ENCODE measurements around the gene TNS1.
"Not testable (repeated sequence)": the region's sequence is repeated elsewhere in the genome, so short reads cannot be mapped to it uniquely, and the experiment has no call there.

TNS1 gene

DNA sequence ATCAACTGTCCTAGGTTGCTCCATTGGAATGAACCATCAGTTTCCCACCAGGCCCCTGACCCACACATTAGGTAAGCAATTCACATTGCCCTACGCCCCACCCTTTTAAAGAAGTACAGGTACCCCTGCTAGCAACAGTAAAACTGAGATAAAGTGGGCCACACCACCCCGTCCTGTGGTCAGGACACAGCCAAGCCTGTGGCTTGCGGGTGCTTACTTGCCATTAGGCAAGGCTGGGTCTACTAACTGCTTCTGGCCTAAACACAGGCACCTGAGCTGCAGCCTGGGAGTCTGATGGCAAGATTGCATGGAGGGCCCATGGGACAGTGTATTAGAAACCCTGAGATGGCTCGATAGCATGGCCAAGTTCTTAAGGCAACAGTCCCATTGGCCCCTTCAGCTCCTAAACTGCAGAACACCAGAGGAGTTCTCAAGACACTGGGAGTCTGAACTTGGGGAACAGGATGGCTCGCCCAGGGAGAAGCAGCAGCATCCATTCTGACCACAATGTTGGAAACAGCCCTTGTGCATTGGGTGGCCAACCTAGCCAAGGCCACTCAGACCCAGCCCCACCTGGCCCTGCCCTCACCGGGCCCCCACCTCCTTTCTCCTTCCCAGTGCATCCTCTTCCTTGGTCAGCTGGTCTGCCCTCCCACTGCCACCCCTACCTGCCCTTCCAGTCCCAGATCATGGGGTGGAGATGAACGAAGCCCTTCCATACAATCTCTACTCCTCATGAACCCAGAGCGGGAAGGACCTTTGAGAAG, 177.1 kb downstream of the TNS1 start:
- DNase-seq = no peak

GRCh38 chr2:217824223-217824622, 178.6 kb downstream of the TNS1 start:
- no peak for DNase-seq

- DNase-seq = no peak
Measured at GRCh38 chr2:217823626-217824025, 179.2 kb downstream of the TNS1 start.

DNA sequence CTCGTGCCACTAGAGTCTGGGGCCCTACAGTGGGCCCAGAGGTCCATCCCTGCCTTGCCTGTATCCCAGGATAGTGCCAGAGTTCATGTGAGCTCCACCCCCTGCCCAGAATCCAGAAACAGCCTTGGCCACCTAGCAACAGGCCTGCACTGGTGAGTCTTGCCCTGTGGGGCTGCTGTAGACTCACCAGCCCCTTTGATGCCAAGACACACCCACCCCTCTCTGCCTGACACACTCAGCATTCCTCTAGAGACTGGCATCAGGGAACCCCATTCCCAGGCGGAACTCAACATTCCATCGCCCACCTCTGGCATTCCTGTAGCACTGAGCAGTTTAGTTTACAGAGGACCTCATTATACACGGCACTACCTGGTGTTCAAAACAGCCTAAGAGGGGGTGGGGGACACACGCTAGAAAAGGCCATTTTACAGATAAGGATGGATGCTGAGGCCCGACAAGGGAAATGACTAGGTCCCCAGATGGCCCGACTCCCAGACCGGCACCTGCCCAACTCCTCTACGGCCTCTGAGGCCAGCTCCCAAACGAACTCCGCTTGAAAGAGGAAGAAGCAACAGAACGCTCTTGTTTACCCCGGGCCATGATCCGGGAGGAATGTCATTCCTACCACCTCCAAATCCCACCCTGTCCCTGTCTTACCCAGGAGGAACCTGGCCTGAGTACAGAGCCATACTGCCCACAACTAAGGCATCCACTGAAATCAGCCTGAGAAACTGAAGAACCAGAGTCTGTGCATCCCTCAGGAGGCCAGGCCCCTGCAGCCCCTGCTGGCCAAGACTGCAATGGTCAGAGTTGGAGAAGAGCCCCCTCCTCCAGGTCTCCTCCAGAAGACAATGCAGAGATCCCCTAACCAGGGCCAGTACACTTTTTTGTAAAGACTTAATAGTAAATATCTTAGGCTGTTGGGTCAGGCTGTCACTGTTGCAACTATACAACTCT, 180.2 kb downstream of the TNS1 start:
- DNase-seq = no peak

GRCh38 chr2:217821536-217822147, 181.2 kb downstream of the TNS1 start:
- DNase-seq = no peak

- DNase-seq = no peak
Measured at GRCh38 chr2:217820904-217821303, 181.9 kb downstream of the TNS1 start.

DNA sequence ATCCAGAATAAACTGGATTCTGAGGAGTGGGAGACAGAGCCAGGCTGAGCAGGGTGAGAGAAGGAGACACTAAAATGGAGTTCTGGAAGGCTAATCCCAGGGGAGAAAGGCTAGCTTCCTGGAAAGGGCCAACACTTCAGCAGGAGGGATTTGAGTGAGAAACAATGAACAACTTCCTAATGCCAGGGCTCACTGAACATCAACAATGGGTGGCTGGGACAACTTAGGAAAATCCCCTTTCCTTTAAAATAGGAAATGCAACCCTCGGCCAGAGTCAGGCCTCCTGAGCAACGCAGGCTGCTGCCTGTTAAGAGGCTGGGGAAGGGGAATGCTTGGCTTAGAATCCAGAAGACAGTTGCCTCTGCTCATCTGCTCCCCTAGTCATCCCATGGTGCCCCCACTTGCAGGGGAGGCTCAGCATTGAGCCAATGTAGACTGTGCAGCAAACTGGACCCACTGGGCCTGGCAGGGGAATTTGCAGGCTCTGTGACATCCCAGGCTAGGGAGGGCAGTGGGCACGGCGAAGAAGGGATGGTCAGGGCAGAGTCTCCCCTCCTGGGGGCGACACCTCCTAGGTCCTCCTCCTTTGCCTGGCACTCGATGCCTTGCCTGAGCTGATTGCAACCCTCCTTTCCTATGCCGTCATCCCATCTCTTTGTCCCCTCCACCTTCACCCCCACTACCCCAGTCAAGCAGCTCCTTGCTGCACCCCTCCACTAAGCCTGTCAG, 182.5 kb downstream of the TNS1 start:
- no peak for DNase-seq

DNA sequence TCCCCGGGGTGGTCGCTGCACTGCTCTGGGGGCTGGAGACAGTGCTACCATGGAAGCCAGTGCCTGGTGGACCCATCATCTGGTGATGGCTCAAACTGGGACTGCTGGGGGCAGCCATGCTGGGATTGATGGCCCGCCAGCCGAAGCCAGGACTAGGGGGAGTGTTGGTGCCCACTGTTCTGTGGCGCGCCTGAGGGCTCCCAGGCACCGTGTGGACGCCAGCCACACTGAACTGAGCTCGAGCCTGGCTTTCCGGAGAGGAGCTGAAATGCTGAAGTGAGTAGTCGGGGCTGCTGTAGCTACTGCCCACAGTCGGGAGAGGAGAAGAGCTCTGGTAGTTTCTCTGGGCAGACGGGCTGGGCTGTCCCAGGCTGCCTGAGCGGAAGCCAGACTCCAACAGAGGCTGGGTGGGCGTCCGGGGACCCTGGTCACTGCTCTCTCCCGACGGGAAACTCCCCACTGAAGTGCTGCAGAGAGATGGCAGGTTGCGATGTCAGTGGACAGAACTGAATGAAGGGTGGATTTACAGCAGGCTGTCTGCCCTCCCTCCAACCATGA, 184.4 kb downstream of the TNS1 start:
- no peak for DNase-seq

DNA sequence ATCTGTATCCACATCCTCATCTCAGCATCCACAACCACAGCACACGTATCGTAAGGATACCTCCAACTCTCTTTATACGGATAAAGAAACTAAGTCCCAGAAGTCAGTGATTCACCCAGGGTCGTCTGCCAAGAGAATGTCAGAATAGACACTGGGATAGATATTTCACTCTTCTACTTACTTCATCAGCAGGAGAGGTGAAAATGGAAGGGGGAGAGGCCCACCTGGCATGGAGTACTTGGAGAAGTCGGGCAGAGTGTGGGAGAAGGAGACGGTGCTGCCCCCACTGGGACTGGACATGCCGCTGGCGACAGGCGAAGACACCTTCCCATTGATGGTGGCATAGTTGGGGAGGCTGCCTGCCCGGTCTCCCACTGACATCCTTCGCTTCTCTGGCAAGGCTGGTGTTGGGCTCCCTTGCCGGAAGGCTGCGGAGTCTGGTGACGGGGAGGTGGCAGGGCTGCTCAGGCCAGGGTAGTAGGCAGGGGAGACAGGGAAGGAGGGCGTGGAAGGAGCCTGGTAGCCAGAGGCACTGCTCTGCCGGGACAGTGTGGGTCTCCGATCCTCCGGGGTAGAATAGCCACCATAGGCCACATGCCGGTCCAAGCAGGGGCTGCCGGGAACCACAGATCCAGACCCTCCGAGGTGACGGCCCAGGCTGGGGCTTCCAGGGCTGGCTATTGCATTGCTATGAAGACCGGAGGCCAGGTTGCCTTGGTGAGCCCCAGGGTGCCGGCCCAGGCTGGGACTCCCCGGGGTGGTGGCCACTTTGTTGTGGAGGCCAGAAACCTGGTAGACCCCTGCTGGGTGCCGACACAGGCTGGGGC, 185.1 kb downstream of the TNS1 start:
- DNase-seq = no peak

GRCh38 chr2:217816396-217816869, 186.4 kb downstream of the TNS1 start:
- no peak for DNase-seq

DNA sequence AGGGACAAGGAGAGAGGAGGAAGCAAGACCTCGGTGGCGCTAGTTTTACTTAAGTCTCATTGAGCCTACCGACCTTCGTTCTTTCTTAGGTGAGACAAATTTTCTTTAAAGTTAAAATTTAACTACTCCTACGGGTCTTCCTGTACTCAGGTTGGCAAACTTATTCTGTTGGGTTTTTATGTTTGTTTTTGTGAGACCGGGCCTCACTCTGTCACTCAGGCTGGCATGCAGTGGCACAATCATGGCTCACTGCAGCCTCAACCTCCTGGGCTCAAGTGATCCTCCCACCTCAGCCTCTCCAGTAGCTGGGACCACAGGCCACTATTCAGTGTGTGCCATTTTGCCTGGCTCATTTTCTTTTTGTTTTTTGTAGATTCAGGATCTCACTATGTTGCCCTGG, 189.0 kb downstream of the TNS1 start:
- no peak for DNase-seq

DNA sequence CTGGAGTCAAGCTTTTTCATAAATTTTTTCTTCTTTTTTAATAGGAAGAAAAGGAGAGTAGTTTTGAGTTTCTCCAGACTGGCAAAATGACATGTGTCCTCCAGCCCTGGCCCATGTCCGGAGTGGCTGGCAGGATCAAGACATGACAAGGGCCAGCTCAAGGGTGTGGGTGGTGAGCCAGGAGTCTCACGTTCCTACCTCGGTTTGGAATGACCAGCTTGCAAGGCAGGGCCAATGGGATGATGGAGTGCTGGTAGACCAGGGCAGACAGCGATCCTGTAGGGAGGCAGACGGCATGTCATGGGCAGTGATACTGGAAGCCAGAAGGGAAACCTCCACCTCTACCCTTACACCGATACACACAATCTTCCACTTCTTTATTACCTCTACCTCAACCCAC, 190.6 kb downstream of the TNS1 start:
- DNase-seq = no peak

- DNase-seq = no peak
Measured at GRCh38 chr2:217810260-217810659, 192.5 kb downstream of the TNS1 start.

DNA sequence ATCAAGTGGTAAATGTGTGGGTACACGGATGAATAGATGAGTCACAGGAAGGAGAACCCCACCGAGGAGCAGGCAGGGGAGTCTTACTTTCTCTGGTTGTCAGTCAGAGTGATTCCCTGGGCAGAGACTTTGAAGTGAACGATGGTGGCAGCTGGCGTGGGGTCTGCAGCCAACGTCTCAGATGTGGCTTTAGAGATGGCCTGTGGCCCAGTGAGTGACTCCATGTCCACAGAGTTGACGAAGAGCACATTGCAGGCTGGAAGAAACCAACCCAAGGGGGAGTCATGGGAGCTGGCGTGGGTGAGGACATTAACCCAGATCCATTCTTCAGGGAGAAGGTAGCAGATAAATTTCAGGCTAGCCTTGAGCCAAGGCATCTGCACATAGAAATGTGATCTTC, 193.1 kb downstream of the TNS1 start:
- no peak for DNase-seq

GRCh38 chr2:217808967-217809366, 193.8 kb downstream of the TNS1 start:
- DNase-seq = not testable (repeated sequence)

DNA sequence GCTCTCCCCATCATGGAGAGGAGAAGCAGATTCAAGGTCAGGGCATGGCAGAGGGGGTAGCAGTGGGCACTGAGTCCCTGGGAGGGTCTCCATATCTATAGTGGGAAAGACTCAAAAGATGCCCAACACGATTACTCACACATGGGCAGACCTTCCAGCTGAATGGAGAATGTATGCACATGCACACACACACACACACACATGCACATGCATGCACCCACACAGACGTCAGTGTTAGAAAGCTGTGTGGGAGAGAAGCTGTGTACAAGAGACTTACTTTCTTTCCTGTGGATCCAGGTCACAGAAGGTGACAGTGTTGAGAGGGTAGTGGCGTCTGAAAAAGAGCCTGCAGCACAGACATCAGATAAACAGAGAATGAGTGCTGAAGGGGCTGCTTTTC, 194.5 kb downstream of the TNS1 start:
- DNase-seq = no peak

DNA sequence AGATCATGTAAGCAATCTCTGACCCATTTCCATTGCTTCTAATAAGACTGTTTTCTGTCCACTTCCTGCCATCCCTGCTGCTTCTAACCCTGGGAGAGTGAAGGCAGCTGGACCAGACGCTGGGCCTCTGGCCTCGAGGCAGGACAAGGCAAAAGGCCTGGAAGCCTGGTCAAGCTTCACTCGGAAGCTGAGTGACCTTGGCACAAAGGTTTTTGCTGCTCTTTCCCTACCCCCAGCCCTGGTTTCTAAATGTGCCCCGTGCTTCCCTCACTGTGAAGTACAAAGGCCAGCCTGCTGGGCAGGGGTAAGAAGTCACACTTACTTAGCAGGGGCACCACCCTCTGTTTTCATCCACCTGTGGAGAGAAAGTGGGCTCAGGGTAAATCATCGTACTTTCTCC, 195.0 kb downstream of the TNS1 start:
- no peak for DNase-seq

DNA sequence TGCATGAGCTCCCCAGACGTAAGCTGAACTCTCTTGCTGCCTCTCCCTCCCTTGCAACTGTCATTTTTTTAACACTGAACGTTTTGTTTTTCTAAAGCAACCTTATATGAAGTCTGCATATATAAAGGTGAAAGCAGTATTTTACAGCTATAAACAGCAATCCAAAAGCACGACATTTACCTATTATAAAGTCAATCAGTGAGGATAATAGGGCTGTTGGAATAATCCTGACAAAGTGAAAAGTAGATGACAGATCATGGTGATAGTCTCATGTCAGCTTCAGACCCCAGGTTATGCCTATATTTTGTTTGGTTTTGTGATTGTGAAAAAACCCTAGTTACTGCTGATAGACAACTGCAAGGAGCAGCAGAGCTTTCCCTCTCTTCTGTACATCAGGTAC, 195.8 kb downstream of the TNS1 start:
- DNase-seq = no peak

- DNase-seq = no peak
Measured at GRCh38 chr2:217806482-217806765, 196.4 kb downstream of the TNS1 start.

DNA sequence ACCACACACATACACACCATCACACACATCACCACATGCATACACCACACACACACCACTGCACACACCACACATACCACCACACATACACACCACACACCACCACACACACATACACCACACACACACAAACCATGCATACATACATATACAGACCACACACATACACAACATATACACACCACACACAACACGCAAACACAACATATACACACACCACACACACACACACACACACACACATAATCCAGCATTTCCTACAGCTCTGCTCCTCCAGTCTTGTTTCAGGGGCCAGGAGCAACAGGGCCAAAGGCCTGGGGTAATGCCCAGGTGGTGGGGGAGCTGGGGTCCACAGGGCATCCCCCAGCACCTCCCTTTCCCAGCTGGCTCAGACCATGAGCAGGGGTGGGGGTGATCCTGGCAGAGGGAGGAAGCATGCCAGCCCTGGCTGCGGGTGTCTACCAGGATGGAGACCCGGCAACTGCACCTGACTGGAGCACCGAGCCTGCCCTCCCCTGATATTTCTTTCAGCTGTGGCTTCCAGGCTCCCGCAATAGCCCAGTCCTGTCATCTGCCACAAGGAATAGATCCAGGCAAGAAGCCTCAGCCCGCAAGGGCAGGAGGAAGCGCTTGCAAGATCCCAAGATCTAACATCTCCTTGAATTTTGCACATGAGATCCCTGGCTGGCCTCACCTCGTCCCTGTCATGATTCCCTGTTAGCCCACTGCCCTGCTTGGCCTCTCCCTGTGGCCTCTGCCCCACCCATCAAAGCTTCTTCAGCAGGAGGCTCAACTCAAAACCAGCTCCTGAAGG, 196.9 kb downstream of the TNS1 start:
- no peak for DNase-seq
